ENCODE results near the gene CAMK2G.
"Not testable (repeated sequence)": the region's sequence is repeated elsewhere in the genome, so short reads cannot be mapped to it uniquely, and the experiment has no call there.

CAMK2G gene

GRCh38 chr10:73790886-73791625, 83.3 kb downstream of the CAMK2G start:
- Histone ChIP-seq H3K27ac (no peak overlapping the region), H3K4me3 (no peak overlapping the region)
- TF ChIP-seq CTCF (IDR thresholded peaks at IDR 0.05) = no peak
- DNase-seq (ENCODE audit: low spot score) = no peak

GRCh38 chr10:73789659-73790055, 84.7 kb downstream of the CAMK2G start:
- H3K4me3 ChIP-seq = no peak overlapping the region
- no peak for TF ChIP-seq CTCF (IDR thresholded peaks at IDR 0.05)
- H3K27ac ChIP-seq = no peak overlapping the region
- DNase-seq (ENCODE audit: low spot score) = no peak

- Histone ChIP-seq H3K4me3 (no peak overlapping the region), H3K27ac (no peak overlapping the region)
- no peak for TF ChIP-seq CTCF (IDR thresholded peaks at IDR 0.05)
- no peak for DNase-seq (ENCODE audit: low spot score)
Observed at GRCh38 chr10:73788864-73789658, 85.3 kb downstream of the CAMK2G start.

- H3K27ac ChIP-seq; DNase-seq (ENCODE audit: low spot score): not testable (repeated sequence)
- H3K4me3 ChIP-seq = peak overlapping the region; percentile 92
Observed at GRCh38 chr10:73787031-73787800, 87.1 kb downstream of the CAMK2G start.

GRCh38 chr10:73786512-73786885, 87.9 kb downstream of the CAMK2G start:
- peak overlapping the region in 1 of 2 donors; percentile 94 for H3K27ac ChIP-seq

GRCh38 chr10:73785721-73786511, 88.4 kb downstream of the CAMK2G start:
- DNase-seq (ENCODE audit: low spot score) = no peak
- Histone ChIP-seq H3K27ac (peak overlapping the region; percentile 89 to 94), H3K4me3 (peak overlapping the region; percentile 92)
- TF ChIP-seq CTCF (IDR thresholded peaks at IDR 0.05) = no peak

More at GRCh38 chr10:73786512-73786885, 87.9 kb downstream of the CAMK2G start:
- peak overlapping the region; percentile 92 for H3K4me3 ChIP-seq
- TF ChIP-seq CTCF (IDR thresholded peaks at IDR 0.05) = no peak
- DNase-seq (ENCODE audit: low spot score) = no peak

All from coronary artery (tissue), 2 donors.